Measurements from ENCODE around the gene POU5F1.

DNA sequence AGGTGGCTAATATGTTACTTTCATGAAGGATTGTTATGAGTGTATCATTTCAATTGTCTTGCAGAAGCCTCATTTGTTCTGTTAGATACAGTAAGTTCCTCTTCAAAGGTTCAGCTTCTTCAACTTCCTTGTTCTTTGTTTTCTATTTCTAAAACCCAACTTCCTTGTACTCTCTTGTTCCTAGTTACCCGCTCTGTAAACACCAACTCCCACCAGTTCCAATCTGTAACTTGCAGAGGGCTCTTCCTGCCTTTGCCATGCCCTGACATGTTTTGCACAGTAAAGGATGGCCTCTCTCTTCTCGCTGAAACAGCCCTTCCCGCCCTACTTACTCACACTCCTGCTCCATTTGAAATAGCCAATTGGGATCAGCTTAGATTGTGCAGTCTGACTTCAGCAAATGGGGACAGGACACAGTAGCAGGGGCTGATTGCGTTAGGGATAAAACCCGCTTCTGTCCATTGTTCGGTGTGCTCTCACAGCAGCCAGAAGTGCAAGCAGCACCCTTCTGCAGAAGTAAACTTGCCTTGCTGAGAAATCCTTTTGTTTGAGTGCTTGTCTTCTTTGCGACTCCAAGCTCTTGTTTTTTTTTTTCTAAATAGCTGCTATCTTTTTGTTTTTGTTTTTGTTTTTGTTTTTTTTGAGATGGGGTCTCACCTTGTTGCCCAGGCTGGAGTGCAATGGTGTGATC, 45.9 kb upstream of the POU5F1 start:
- TF ChIP-seq POLR2A (IDR thresholded peaks at IDR 0.05): no peak
- TF ChIP-seq, protein P1, sequence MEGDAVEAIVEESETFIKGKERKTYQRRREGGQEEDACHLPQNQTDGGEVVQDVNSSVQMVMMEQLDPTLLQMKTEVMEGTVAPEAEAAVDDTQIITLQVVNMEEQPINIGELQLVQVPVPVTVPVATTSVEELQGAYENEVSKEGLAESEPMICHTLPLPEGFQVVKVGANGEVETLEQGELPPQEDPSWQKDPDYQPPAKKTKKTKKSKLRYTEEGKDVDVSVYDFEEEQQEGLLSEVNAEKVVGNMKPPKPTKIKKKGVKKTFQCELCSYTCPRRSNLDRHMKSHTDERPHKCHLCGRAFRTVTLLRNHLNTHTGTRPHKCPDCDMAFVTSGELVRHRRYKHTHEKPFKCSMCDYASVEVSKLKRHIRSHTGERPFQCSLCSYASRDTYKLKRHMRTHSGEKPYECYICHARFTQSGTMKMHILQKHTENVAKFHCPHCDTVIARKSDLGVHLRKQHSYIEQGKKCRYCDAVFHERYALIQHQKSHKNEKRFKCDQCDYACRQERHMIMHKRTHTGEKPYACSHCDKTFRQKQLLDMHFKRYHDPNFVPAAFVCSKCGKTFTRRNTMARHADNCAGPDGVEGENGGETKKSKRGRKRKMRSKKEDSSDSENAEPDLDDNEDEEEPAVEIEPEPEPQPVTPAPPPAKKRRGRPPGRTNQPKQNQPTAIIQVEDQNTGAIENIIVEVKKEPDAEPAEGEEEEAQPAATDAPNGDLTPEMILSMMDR (IDR thresholded peaks at IDR 0.05): no peak

Measured in esophagus squamous epithelium (tissue), 4 donors.